HL-60 (cell line): Measurements from ENCODE around the gene ITSN1.

Experiments
- DNase-seq, 2 experiments: peaks; one replicate each; pipeline ENCODE4 v3.0.0-alpha.2; 2010 to 2020; ENCODE audit warnings: low read depth in 1 of 2, low spot score in 1 of 2
- H3K27ac ChIP-seq: fragments of 250-450 bp; sonication (Bioruptor Pico); replicated peaks from 2 replicates; pipeline ENCODE4 v1.5.1; 2020; ENCODE audit warnings: mild to moderate bottlenecking, moderate library complexity
- H3K27me3 ChIP-seq: fragments of 250-450 bp; sonication (Bioruptor Pico); 2 replicates; pipeline ENCODE4 v1.5.1; 2021; ENCODE audit warnings: mild to moderate bottlenecking, moderate library complexity; ENCODE audit not compliant: insufficient read depth, poor library complexity, severe bottlenecking
- H3K4me3 ChIP-seq: replicated peaks from 2 replicates; pipeline ENCODE4 v1.5.1; 2011; ENCODE audit warnings: mild to moderate bottlenecking, control low read depth, low read length; ENCODE audit not compliant: insufficient read depth
- CTCF ChIP-seq: IDR thresholded peaks from one replicate; pipeline ENCODE4 v1.5.1; 2011; ENCODE audit warnings: low read length, control low read depth, inconsistent platforms; ENCODE audit not compliant: insufficient read depth
- GABPA ChIP-seq: IDR thresholded peaks from 2 replicates; pipeline ENCODE4 v1.6.1; 2012; ENCODE audit warnings: low read depth
- POLR2AphosphoS5 ChIP-seq: IDR thresholded peaks from 2 replicates; pipeline ENCODE4 v1.6.1; 2012; ENCODE audit warnings: low read depth
- REST ChIP-seq: IDR thresholded peaks from 2 replicates; pipeline ENCODE4 v1.6.1; 2012; ENCODE audit warnings: low read depth; ENCODE audit not compliant: insufficient replicate concordance
- SPI1 ChIP-seq: IDR thresholded peaks from 2 replicates; pipeline ENCODE4 v1.6.1; 2012; ENCODE audit warnings: low read depth, mild to moderate bottlenecking, borderline replicate concordance

The ITSN1 gene

GRCh38 chr21:33686386-33686785 is 44.1 kb downstream of the ITSN1 start:
- no peak overlapping the region for H3K27ac ChIP-seq
- H3K4me3 ChIP-seq = no peak overlapping the region
- H3K27me3 ChIP-seq = no peaks in the 10 kb centered on the region
- no peak for DNase-seq
- TF ChIP-seq CTCF (no peak), REST (no peak), GABPA (no peak), SPI1 (no peak), POLR2AphosphoS5 (no peak)

DNA sequence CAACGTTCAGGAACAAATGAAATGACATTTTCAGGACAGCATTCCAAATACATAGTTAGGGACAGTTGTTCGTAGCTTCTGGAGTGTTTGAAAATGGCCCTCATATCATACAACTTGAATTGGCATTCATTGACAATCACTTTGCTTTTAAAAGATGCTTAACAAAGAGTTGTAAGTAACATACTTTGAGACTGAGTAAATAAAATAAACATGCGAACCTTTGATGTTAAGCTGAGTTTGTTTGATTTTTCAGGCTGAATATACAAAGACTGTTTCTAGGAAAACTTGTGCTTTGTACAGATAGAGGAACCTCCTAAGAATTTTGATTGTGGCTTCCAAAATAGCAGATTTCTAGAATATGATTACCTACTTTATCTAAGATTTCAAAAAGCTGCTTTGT is 45.3 kb downstream of the ITSN1 start:
- Histone ChIP-seq H3K4me3 (no peak overlapping the region), H3K27ac (no peak overlapping the region), H3K27me3 (no peaks in the 10 kb centered on the region)
- DNase-seq = no peak
- TF ChIP-seq POLR2AphosphoS5 (no peak), SPI1 (no peak), GABPA (no peak), REST (no peak), CTCF (no peak)

DNA sequence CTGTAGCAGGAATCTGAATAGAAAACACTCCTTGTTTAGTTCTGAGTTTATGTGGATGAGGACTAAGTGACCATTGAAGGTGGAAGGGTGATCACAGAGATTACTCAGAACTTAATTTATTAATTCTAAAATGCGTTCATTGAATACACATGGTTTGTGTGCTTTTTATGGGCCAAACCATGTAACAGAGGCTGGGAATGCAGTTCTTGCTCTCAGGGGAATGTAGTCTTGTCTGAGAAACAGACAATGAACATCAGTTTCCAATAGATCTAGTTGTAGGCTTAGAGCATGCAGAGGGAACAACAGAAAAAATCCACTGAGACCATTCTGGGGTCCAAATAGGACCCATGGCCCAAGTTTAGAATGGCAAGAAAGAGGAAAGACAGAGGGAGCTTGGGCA is 46.1 kb downstream of the ITSN1 start:
- DNase-seq = no peak
- H3K27me3 ChIP-seq = no peaks in the 10 kb centered on the region
- no peak for TF ChIP-seq POLR2AphosphoS5
- no peak for TF ChIP-seq SPI1
- TF ChIP-seq CTCF = no peak
- no peak for TF ChIP-seq REST
- TF ChIP-seq GABPA = no peak
- H3K4me3 ChIP-seq = no peak overlapping the region
- H3K27ac ChIP-seq = no peak overlapping the region
